ENCODE results near the gene FEM1A.
"Not testable (repeated sequence)": the region's sequence is repeated elsewhere in the genome, so short reads cannot be mapped to it uniquely, and the experiment has no call there.

Gene FEM1A

GRCh38 chr19:4811328-4812131 is 20.0 kb downstream of the FEM1A start:
- H3K4me3 ChIP-seq (ENCODE audit: low read depth, low read length): no peak overlapping the region

DNA sequence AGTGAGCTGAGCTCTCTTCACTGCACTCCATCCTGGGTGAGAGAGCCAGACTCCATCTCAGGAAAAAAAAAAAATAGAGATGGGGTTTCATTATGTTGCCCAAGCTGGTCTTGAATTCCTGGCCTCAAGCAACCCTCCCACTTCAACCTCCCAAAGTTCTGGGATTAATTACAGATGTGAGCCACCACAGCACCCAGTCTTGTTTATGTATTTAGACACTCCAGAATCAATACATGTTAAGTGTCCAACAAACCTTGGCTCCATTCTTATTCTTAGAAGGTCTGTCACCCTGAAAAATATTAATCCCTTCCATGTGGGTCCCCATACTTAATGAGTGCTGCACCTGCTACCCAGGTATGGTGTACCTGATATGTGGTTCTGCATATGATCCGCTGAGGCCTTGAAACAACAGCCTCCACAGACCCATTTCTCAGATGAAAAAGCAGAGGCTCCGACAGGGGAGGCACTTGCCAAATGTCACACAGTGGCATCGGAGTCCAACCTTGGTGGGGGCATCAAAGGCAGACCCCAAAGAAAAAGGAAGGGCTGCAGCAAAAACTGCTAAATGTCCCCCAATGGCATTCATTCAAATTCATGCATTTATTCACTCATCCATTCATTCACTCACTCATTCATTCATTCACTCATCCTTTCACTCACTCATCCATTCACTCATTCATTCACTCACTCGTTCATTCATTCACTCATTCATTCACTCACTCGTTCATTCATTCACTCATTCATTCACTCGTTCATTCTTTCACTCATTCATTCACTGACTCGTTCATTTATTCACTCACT is 23.3 kb downstream of the FEM1A start:
- no peak overlapping the region for H3K4me3 ChIP-seq (ENCODE audit: low read depth, low read length)

GRCh38 chr19:4815426-4816201 is 24.1 kb downstream of the FEM1A start:
- H3K4me3 ChIP-seq (ENCODE audit: low read depth, low read length): no peak overlapping the region

DNA sequence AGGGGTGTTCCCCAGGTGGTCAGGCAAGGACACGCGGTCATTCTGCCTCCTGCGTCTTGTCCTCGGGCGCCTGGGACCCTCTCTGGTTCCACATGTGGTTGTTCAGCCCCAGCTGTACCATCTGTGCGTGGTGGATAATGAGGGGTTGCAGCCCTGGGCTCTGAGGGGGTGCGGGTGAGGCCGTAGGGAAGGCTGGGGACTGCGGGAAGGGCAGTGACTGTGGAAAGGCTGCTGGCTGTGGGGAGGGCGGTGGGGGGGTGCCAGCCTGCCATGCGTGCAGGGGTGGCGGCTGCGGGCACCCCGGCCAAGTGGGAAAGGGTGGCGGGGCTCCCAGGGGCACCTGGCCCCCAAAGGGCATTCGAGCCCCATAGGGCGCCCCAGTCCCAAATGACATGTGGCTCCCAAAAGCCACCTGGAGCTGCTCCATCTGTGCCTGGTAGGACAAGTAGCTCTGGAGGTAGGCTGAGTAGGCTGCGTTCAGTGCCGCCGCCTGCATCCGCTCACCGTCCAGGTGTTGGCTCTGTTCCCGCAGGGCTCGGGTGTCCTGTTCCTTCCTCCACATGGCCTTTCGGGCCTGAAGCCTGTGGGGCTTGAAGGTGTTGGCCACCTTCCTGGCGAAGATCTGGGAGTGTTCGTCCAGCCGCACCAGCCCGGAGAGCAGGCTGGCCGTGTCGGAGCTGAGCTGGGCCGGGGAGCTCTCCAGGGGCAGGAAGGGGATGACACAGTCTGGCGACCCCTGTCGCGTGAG is 24.8 kb downstream of the FEM1A start:
- no peak overlapping the region for H3K4me3 ChIP-seq (ENCODE audit: low read depth, low read length)

DNA sequence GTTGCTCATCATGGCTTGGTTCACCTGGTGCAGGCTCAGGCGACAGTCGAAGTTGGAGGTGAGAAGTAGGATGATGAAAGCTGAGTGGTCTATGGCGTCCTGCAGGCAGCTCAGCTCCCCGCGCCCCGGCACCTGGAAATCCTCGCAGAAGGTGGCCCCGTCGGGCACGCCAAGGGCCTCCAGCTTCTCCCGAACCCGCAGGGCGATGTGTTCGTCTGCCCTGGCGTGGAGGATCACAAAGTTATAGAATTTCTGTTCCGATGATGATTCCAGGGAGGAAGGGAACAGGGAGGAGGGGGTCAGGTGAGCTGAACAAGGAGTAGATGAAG is 25.4 kb downstream of the FEM1A start:
- H3K4me3 ChIP-seq (ENCODE audit: low read depth, low read length): no peak overlapping the region

GRCh38 chr19:4817467-4818277 is 26.1 kb downstream of the FEM1A start:
- no peak overlapping the region for H3K4me3 ChIP-seq (ENCODE audit: low read depth, low read length)

GRCh38 chr19:4821265-4821664 is 29.7 kb downstream of the FEM1A start:
- H3K4me3 ChIP-seq (ENCODE audit: low read depth, low read length): no peak overlapping the region

- H3K4me3 ChIP-seq (ENCODE audit: low read depth, low read length): not testable (repeated sequence)
Observed at GRCh38 chr19:4822354-4822753, 30.8 kb downstream of the FEM1A start.

DNA sequence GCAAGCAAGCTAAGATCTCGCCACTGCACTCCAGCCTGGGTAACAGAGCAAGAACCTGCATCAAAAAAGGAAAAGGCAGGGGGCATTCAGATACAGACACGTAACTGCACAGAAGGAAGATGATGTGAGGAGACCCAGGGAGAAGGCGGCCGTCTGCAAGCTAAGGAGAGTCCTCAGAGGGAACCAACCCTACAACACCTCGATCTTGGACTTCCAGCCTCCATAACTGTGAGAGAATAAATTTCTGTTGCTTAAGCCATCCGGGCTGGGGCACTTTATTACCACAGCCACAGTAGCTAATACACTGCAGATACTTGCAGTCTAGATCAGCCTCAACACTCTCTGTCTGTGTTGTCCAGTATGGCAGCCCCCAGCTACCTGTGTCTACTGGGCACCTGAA is 32.0 kb downstream of the FEM1A start:
- no peak overlapping the region for H3K4me3 ChIP-seq (ENCODE audit: low read depth, low read length)

GRCh38 chr19:4829001-4829712 is 37.6 kb downstream of the FEM1A start:
- H3K4me3 ChIP-seq (ENCODE audit: low read depth, low read length): no peak overlapping the region

GRCh38 chr19:4830332-4830731 is 38.8 kb downstream of the FEM1A start:
- H3K4me3 ChIP-seq (ENCODE audit: low read depth, low read length): no peak overlapping the region

DNA sequence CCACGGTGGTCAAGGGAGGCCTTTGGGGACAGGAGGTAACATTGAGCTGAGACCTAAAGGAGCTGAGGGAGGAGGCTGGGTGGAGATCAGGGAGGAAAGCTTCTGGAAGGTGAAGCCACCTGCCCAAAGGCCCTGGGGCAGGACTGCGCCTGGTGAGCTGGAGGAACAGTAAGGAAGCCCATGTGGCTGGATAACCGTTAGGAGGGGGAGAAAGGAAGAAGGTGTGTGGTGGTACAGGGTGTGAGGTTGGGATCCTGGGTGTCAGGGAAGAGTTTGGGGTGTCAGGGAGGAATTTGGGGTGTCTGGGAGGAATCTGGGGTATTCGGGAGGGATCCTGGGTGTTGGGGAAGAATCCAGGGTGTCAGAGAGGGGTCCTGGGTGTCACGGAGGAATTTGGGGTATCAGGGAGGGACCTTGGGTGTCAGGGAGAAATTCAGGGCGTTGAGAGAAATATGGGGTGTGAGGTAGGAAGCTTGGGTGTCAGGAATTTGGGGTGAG is 39.3 kb downstream of the FEM1A start:
- no peak overlapping the region for H3K4me3 ChIP-seq (ENCODE audit: low read depth, low read length)

DNA sequence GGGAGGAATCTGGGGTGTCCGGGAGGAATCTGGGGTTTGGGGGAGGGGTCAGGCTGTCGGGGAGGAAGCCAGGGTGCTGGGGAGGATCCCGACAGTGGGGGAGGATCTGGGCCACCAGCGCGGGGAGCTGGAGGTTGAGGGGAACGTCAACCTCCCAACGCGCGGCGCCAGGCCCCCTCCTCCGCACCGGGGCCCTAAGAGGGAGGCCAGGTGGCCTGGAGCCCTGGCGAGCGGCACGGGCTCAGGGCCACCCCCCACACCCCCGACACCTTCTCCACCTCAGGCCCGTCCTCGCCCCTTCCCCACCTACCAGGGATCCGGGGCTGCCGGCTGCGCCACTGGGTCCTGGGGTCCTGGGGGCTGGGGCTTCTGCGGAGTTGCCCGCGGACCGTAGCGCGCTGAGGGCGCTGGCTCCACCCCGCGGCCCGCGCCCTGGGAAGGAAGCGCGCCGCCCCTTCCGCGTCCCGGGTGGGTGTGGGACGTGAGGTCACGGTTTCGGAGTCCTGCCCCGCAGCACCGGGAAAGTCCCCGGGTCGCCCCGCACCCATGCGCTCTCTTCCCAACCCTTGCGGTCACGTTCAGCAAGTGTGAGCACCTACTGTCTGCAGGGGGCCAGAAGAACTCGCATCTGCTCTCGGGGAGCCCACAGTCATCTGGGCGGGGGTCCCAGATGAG is 39.9 kb downstream of the FEM1A start, which contains the start of gene TICAM1:
Gene TICAM1, minus strand, starts transcription at position 409 of the 675 bp plus-strand sequence. CDS start 13,335 bp downstream, outside the sequence.
- peak within 1 kb of the TSS; percentile 48 for H3K4me3 ChIP-seq (ENCODE audit: low read depth, low read length)

- peak overlapping the region; percentile 48 for H3K4me3 ChIP-seq (ENCODE audit: low read depth, low read length)
Observed at GRCh38 chr19:4831979-4832340, 40.4 kb downstream of the FEM1A start.

GRCh38 chr19:4832776-4833175 is 41.2 kb downstream of the FEM1A start:
- no peak overlapping the region for H3K4me3 ChIP-seq (ENCODE audit: low read depth, low read length)

DNA sequence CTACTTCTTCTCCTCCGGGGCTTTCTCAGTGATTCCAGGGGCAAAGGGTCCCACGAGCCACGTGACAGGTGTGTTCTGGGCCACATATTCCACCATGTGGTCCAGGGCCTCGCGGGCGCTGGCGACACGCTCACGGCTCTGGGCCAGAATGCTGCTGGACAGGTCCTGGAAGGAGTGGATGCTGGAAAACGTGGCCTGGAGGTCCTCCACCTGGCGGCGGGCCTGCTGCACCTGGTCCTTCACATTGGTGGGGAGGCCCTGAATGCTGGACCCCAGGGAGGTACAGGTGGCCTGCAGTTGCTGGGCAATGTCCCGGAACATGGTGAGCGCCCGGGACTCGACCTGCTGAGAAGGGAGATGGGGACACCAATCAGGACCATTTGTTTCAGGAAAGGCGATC is 47.7 kb downstream of the FEM1A start:
- no peak overlapping the region for H3K4me3 ChIP-seq (ENCODE audit: low read depth, low read length)

DNA sequence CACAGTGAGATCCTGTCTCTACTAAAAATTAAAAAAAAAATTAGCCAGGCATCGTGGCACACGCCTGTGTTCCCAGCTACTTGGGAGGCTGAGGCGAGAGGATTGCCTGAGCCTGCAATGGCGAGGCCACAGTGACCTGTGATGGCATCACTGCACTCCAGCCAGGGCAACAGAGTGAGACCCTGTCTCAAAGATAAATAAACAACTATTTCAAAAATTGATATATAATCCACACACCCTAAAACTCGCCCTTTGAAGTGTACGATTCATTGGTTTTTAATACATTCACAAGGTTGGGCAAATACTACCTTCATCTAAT is 52.1 kb downstream of the FEM1A start:
- H3K4me3 ChIP-seq (ENCODE audit: low read depth, low read length): no peak overlapping the region

DNA sequence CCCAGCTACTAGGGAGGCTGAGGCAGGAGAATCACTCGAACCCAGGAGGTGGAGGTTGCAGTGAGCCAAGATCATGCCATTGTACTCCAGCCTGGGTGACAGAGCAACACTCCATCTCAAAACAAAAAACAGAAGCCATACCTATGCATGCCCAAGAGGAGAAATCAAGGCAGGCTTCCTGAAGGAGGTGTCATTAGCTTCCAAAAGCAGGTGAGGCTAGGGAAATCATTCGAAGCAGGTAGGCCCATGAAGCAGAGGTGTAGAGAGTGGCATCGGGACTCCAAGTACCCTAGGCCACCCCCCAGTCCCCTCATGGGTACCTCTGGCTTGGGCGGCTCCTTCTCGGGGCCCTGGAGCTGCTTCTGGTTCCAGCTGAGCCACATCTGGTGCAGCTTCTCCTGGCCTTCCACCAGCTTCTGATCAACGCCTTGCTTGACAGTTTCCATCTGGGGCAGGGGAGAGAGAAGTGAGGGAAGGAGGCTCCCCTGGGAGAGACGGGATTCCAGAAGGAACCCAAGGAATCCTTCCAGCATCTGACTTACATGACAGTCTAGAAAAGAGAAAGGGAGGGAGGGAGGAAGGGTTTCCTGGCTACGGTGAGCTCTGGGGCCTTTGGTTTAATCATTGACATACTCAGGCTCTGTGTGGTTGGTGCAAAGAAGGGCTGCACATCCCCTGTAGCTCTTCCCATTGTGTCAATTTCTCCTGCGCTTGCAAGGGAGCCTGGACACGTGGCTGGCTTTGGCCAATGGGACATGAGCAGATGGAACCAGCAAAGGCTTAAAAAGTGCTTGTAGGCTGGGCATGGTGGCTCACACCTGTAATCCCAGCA is 53.0 kb downstream of the FEM1A start:
- H3K4me3 ChIP-seq (ENCODE audit: low read depth, low read length): no peak overlapping the region
